GM12892 (cell line): ENCODE measurements around the gene GCNT1.

Experiments used
- POLR2A ChIP-seq: IDR thresholded peaks from 2 replicates; pipeline ENCODE4 v1.6.1; 2011; ENCODE audit warnings: low read depth, low read length, control low read depth
- POLR2AphosphoS5 ChIP-seq: IDR thresholded peaks from 2 replicates; pipeline ENCODE4 v1.6.1; 2011; ENCODE audit warnings: low read depth, low read length, control low read depth
- TAF1 ChIP-seq: IDR thresholded peaks from 2 replicates; pipeline ENCODE4 v1.6.1; 2011; ENCODE audit warnings: low read depth, mild to moderate bottlenecking, control low read depth, low read length, borderline replicate concordance

DNA sequence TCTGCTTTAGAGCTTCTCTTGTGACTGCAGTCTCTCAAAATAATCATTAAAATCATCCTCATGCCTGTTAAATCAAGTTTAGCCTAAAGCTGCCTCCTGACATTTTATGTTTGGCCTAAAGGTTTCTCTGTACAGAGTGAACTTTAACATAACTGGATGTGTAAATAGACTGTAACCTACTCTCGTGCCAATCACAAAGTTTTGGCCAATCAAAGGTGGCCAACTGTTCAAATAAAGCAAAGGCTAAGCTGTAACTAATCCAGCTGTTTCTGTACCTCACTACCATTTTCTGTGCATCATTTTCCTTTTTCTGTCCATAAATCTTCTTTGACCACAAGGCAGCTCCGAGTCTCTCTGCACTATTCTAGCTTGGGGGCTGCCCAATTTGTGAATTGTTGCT, 86.2 kb downstream of the GCNT1 start:
- TF ChIP-seq POLR2A (no peak), TAF1 (no peak), POLR2AphosphoS5 (no peak)
